Esophagus muscularis mucosa (tissue), 4 donors: ENCODE measurements around the gene KIAA0930. TPM values are rescaled to one million over a fixed set of nuclear protein-coding genes. Genes with fewer than 3 reads are reported as not detected.

Experiments used
- DNase-seq: peaks from one replicate; pipeline ENCODE4 v3.0.0-alpha.2; 2017; ENCODE audit errors: extremely low spot score
- H3K27ac ChIP-seq, 4 donors: fragments of 200-600 bp; sonication (generic); replicated peaks in 1 of 4; 1 replicate in 3 of 4; 2 replicates in 1 of 4; pipeline ENCODE4 v1.5.1; 2016 to 2019; ENCODE audit warnings: mild to moderate bottlenecking in 1 of 4
- H3K27me3 ChIP-seq, 4 donors: fragments of 200-600 bp; sonication (generic); one replicate each; pipeline versions ENCODE4 v1.5.1 to v1.6.0; 2016 to 2019
- H3K36me3 ChIP-seq, 4 donors: fragments of 200-600 bp; sonication (generic); one replicate each; pipeline ENCODE4 v1.5.1; 2016 to 2019
- H3K4me1 ChIP-seq, 4 donors: fragments of 200-600 bp; sonication (generic); one replicate each; pipeline ENCODE4 v1.5.1; 2016 to 2019
- H3K4me3 ChIP-seq, 4 donors: fragments of 200-600 bp; sonication (generic); 1 replicate in 2 of 4; 2 replicates in 2 of 4; pipeline ENCODE4 v1.5.1; 2016 to 2019; ENCODE audit warnings: mild to moderate bottlenecking in 4 of 4, moderate library complexity in 1 of 4
- H3K9me3 ChIP-seq, 4 donors: fragments of 200-600 bp; sonication (generic); 1 replicate in 3 of 4; 2 replicates in 1 of 4; pipeline ENCODE4 v1.5.1; 2016 to 2019
- EP300 ChIP-seq: sonication (generic); formaldehyde crosslinking; IDR thresholded peaks from one replicate; pipeline ENCODE4 v1.6.1; 2017; ENCODE audit warnings: antibody characterized with exemption
- POLR2A ChIP-seq: fragments of 450-650 bp; IDR thresholded peaks from one replicate; pipeline ENCODE4 v1.6.1; 2017; ENCODE audit warnings: antibody characterized with exemption, moderate library complexity, mild to moderate bottlenecking, low read depth
- POLR2AphosphoS5 ChIP-seq, 2 donors: sonication (generic); formaldehyde crosslinking; IDR thresholded peaks; one replicate each; pipeline ENCODE4 v1.6.1; 2017; ENCODE audit warnings: antibody characterized with exemption in 2 of 2
- WGBS: methylation state at CpG from one replicate; pipeline ENCODE4 v1.1.5; 2018; 5-methylcytosine and 5-hydroxymethylcytosine counted together
- intact Hi-C: fragments of 100-400 bp; cut with DNase I; formaldehyde crosslinking; loops from one replicate; pipeline ENCODE4 v1.15.1; 2023
- total RNA-seq, 4 donors: library from RNA; depleted of rRNA; stranded (reverse); fragments of >200 nt; gene quantifications; one replicate each; pipeline versions ENCODE4 v1.1.0 to v1.2.1, GENCODE V29; 2016
- TF ChIP-seq, protein P1 (sequence below), 3 experiments: fragments of 200-600 bp in 2 of 3; fragments of 450-650 bp in 1 of 3; sonication (generic) in 2 of 3; IDR thresholded peaks; one replicate each; pipeline ENCODE4 v1.5.1; 2017 to 2019; ENCODE audit warnings: antibody characterized with exemption in 3 of 3, mild to moderate bottlenecking in 2 of 3, moderate library complexity in 1 of 3

The KIAA0930 gene
- total RNA-seq, 4 donors from 2014 or later = 31.6 to 67.1 (median 46.8) TPM

DNA sequence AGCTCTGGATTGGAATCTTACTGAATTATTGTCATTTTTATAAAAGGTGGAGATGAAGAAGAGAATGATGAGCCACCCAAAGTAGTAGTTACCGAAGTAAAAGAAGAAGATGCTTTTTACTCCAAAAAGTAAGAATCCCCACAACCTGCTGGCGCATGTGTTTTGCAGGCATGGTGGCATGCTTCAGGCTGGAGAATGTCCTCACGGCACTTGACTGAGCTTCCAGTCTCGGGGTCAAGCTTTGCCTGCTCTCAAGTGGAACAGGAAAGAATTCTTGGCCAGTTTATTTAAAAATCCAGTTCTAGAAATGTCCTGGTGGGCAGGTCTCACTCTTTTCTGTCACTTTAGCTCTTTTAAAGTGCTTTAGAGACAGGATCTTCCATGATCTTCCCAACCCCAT is 59.5 kb downstream of the KIAA0930 start:
- intact Hi-C loops = no loop called here

GRCh38 chr22:45180146-45180679 is 60.5 kb downstream of the KIAA0930 start:
- no peak overlapping the region for H3K27ac ChIP-seq
- WGBS = 92% methylated on average over 14 of the region's 14 CpGs
- peaks cover 15 to 94% (median 88%) of the 10 kb centered on the region in 4 donors for H3K36me3 ChIP-seq
- no peak for DNase-seq
- H3K27me3 ChIP-seq = no peaks in the 10 kb centered on the region
- H3K4me1 ChIP-seq = no peaks in the 10 kb centered on the region
- no peak overlapping the region for H3K4me3 ChIP-seq
- no peaks in the 10 kb centered on the region for H3K9me3 ChIP-seq
- TF ChIP-seq POLR2AphosphoS5 (IDR thresholded peaks at IDR 0.05) = no peak
- TF ChIP-seq, protein P1, sequence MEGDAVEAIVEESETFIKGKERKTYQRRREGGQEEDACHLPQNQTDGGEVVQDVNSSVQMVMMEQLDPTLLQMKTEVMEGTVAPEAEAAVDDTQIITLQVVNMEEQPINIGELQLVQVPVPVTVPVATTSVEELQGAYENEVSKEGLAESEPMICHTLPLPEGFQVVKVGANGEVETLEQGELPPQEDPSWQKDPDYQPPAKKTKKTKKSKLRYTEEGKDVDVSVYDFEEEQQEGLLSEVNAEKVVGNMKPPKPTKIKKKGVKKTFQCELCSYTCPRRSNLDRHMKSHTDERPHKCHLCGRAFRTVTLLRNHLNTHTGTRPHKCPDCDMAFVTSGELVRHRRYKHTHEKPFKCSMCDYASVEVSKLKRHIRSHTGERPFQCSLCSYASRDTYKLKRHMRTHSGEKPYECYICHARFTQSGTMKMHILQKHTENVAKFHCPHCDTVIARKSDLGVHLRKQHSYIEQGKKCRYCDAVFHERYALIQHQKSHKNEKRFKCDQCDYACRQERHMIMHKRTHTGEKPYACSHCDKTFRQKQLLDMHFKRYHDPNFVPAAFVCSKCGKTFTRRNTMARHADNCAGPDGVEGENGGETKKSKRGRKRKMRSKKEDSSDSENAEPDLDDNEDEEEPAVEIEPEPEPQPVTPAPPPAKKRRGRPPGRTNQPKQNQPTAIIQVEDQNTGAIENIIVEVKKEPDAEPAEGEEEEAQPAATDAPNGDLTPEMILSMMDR (IDR thresholded peaks at IDR 0.05) = no peak
- no peak for TF ChIP-seq EP300
- no peak for TF ChIP-seq POLR2A
- intact Hi-C loops = no loop called here

More for the DNA sequence above, 59.5 kb downstream of the KIAA0930 start:
- Histone ChIP-seq H3K27ac (no peak overlapping the region), H3K9me3 (no peaks in the 10 kb centered on the region), H3K4me1 (no peaks in the 10 kb centered on the region), H3K36me3 (peaks cover 21 to 94% (median 88%) of the 10 kb centered on the region in 4 donors), H3K4me3 (no peak overlapping the region), H3K27me3 (no peaks in the 10 kb centered on the region)
- no peak for DNase-seq
- TF ChIP-seq POLR2A (no peak), EP300 (no peak), POLR2AphosphoS5 (IDR thresholded peaks at IDR 0.05) (no peak)
- TF ChIP-seq, protein P1 (IDR thresholded peaks at IDR 0.05) = no peak
- 93% methylated on average over 4 of the region's 4 CpGs for WGBS

- no peaks in the 10 kb centered on the region for H3K27me3 ChIP-seq
- no peaks in the 10 kb centered on the region for H3K4me1 ChIP-seq
- intact Hi-C loops = no loop called here
- WGBS = 96% methylated on average over 9 of the region's 9 CpGs
- peaks cover 7 to 92% (median 87%) of the 10 kb centered on the region in 4 donors for H3K36me3 ChIP-seq
- H3K9me3 ChIP-seq = no peaks in the 10 kb centered on the region
- no peak for TF ChIP-seq POLR2A
- no peak for TF ChIP-seq EP300
- TF ChIP-seq POLR2AphosphoS5 (IDR thresholded peaks at IDR 0.05) = no peak
- TF ChIP-seq, protein P1 (IDR thresholded peaks at IDR 0.05) = no peak
- no peak for DNase-seq
- no peak overlapping the region for H3K4me3 ChIP-seq
- no peak overlapping the region for H3K27ac ChIP-seq
Observed at GRCh38 chr22:45179276-45180049, 61.2 kb downstream of the KIAA0930 start.

DNA sequence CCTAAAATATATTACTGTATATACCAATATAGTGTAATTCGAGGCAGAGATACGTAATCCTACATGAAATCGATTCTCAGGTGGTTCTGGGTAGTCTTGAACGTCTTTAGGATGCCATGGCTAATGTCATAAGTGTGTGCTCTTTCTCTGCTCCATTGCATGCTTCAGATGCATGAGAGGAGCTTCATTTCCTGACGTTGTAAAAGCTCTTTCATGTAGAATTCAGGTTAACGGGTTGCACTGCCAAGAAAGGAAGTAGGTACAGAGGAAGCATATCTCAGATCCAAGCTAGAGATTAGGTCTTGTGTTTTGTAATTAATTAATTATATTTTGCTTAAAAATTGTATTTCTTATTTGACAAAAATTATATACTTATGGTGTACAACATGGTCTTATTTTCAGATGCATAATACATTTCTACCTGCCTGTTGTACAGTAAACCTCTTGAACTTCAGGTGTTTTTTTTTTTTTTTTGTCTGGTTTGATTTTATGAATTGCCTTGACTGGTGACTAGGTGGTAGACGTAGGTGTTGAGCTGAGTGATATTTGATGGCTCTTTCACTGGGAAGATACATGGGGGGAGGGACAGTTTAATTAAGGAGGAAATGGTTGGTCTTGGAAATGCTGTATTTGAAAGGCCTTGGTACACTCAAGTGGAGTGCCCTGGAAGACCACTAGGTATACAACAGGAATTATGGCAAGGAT is 67.7 kb downstream of the KIAA0930 start:
- TF ChIP-seq POLR2A (no peak), POLR2AphosphoS5 (IDR thresholded peaks at IDR 0.05) (no peak), EP300 (no peak)
- TF ChIP-seq, protein P1 (IDR thresholded peaks at IDR 0.05) = no peak
- H3K4me1 ChIP-seq = no peaks in the 10 kb centered on the region
- intact Hi-C loops = no loop called here
- no peaks in the 10 kb centered on the region for H3K27me3 ChIP-seq
- DNase-seq = no peak
- H3K4me3 ChIP-seq = no peak overlapping the region
- no peak overlapping the region for H3K27ac ChIP-seq
- 82% methylated on average over 7 of the region's 7 CpGs for WGBS
- peaks cover 38 to 99% (median 91%) of the 10 kb centered on the region in 4 donors for H3K36me3 ChIP-seq
- no peaks in the 10 kb centered on the region for H3K9me3 ChIP-seq
